Fibroblast of lung (primary cell): ENCODE data around the gene APC2. TPM values are rescaled to one million over a fixed set of nuclear protein-coding genes. Genes with fewer than 3 reads are reported as not detected.

Experiments
- DNase-seq, 2 donors: peaks; one replicate each; pipeline versions ENCODE4 v3.0.0 to v3.0.0-alpha.2; 2010; ENCODE audit warnings: low read depth in 2 of 2
- H2AFZ ChIP-seq: 2 replicates; pipeline ENCODE4 v1.5.1; 2012; ENCODE audit warnings: low read length, control low read depth, inconsistent platforms
- H3K27ac ChIP-seq: 2 replicates; pipeline ENCODE4 v1.5.1; 2011; ENCODE audit warnings: low read length, control low read depth; ENCODE audit not compliant: insufficient read depth
- H3K27me3 ChIP-seq: 2 replicates; pipeline ENCODE4 v1.5.1; 2011; ENCODE audit warnings: mild to moderate bottlenecking, low read length; ENCODE audit not compliant: control insufficient read depth, insufficient read depth
- H3K36me3 ChIP-seq: 2 replicates; pipeline ENCODE4 v1.5.1; 2011; ENCODE audit warnings: low read length; ENCODE audit not compliant: control insufficient read depth, insufficient read depth
- H3K4me1 ChIP-seq: 2 replicates; pipeline ENCODE4 v1.5.1; 2011; ENCODE audit warnings: low read length; ENCODE audit not compliant: control insufficient read depth, insufficient read depth; ENCODE audit errors: extremely low read depth
- H3K4me2 ChIP-seq: 2 replicates; pipeline ENCODE4 v1.5.1; 2011; ENCODE audit warnings: low read length, control low read depth; ENCODE audit not compliant: insufficient read depth; ENCODE audit errors: extremely low read depth
- H3K4me3 ChIP-seq, 4 experiments: fragments of 200-600 bp in 1 of 4; sonication (generic) in 1 of 4; replicated peaks in 1 of 4; 2 replicates each; pipeline ENCODE4 v1.5.1; 2011 to 2016; ENCODE audit warnings: low read length in 4 of 4, low read depth in 3 of 4, mild to moderate bottlenecking in 3 of 4, control low read depth in 2 of 4, inconsistent platforms in 1 of 4, mixed read lengths in 1 of 4; ENCODE audit not compliant: insufficient read depth in 1 of 4; ENCODE audit errors: control extremely low read depth in 1 of 4
- H3K79me2 ChIP-seq: 2 replicates; pipeline ENCODE4 v1.5.1; 2012; ENCODE audit warnings: mild to moderate bottlenecking, low read length, inconsistent platforms; ENCODE audit not compliant: control insufficient read depth, insufficient read depth
- H3K9ac ChIP-seq: 2 replicates; pipeline ENCODE4 v1.5.1; 2011; ENCODE audit warnings: mild to moderate bottlenecking, low read length, control low read depth; ENCODE audit not compliant: insufficient read depth
- H3K9me3 ChIP-seq: 2 replicates; pipeline ENCODE4 v1.5.1; 2012; ENCODE audit warnings: low read depth, low read length; ENCODE audit not compliant: control insufficient read depth, insufficient read depth
- H4K20me1 ChIP-seq: 2 replicates; pipeline ENCODE4 v1.5.1; 2011; ENCODE audit warnings: low read length; ENCODE audit not compliant: control insufficient read depth, insufficient read depth; ENCODE audit errors: extremely low read depth
- EZH2 ChIP-seq: IDR thresholded peaks from 2 replicates; pipeline ENCODE4 v1.5.1; 2012; ENCODE audit warnings: low read length, control low read depth, mild to moderate bottlenecking; ENCODE audit errors: missing control alignments
- polyA plus RNA-seq, 2 donors: library from polyadenylated mRNA; depleted of rRNA in 1 of 2; stranded (reverse) in 1 of 2; unstranded in 1 of 2; fragments of >200 nt; gene quantifications; 2 replicates each; pipeline ENCODE4 v1.2.1, GENCODE V29; 2011 to 2012; ENCODE audit warnings: missing spikeins in 1 of 2
- total RNA-seq: library from RNA; depleted of rRNA; stranded (reverse); fragments of >200 nt; gene quantifications from 2 replicates; pipeline ENCODE4 v1.2.1, GENCODE V29; 2014
- TF ChIP-seq, protein P1 (sequence below), 2 donors: IDR thresholded peaks in 1 of 2; conservative IDR thresholded peaks in 1 of 2; 1 replicate in 1 of 2; 2 replicates in 1 of 2; pipeline ENCODE4 v1.5.1; 2011 to 2012; ENCODE audit warnings: low read length in 2 of 2, control low read depth in 1 of 2, inconsistent platforms in 1 of 2, low read depth in 1 of 2, mild to moderate bottlenecking in 1 of 2

The APC2 gene
- total and polyA plus RNA-seq, 2 donors (not counting 1 experiment from before 2014, with no cell fraction given) = 0.01 to 0.50 TPM

DNA sequence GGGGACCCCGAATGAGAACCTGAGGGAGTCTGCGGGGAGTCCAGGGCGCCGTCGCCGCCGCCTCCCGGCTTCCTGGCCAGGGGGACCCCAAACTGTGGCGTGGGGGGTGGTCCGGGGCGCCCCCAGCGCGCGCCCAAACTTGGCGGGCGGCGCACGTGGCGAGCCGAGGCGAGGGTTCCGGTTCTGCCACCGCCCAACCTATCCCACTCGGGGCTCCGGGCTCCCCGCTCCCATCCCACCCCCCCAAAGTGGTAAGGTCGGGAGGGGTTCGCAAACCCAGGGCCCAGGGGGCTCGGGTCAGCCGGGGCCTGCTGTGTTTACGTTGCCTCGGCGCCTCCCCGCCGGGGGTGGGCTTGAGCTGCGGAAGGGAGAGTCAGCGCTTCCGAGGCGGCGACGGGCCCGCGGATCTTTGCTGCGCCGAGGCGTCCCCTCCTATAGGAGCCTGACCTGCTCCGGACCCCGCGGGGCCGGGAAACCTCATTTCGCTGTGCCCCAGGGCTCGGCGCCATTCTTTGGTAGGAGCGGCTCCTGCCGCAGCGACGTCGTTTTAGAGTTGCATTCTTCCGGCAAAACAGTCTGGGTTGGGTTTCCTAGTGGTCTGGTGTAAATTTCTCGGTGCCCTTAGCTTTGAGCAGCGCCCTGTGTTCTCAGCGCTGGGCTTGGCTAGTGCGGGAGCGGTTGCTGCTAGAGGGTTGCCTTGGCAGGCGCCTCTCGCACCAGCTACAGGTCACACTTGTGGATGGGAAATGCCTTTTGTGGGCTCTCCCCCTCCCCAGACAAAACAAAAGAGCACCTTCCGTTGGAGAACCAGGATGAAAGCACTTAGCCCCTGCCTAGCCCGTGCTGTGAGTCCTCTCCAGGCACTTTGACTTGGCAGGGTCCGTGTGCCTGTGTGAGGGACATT lies 41.4 kb upstream of the APC2 start:
- Histone ChIP-seq H2AFZ (no peak overlapping the region), H4K20me1 (peaks cover 3% of the 10 kb centered on the region), H3K9me3 (no peaks in the 10 kb centered on the region), H3K4me1 (peaks cover 24% of the 10 kb centered on the region), H3K4me3 (peak overlapping the region; percentile 48 to 90 (median 80)), H3K27ac (peak overlapping the region; percentile 74), H3K9ac (peak overlapping the region; percentile 82), H3K79me2 (peaks cover 58% of the 10 kb centered on the region), H3K4me2 (peak overlapping the region; percentile 82), H3K27me3 (no peaks in the 10 kb centered on the region), H3K36me3 (peaks cover 15% of the 10 kb centered on the region)
- DNase-seq = peak; percentile 47 to 56
- TF ChIP-seq, protein P1, sequence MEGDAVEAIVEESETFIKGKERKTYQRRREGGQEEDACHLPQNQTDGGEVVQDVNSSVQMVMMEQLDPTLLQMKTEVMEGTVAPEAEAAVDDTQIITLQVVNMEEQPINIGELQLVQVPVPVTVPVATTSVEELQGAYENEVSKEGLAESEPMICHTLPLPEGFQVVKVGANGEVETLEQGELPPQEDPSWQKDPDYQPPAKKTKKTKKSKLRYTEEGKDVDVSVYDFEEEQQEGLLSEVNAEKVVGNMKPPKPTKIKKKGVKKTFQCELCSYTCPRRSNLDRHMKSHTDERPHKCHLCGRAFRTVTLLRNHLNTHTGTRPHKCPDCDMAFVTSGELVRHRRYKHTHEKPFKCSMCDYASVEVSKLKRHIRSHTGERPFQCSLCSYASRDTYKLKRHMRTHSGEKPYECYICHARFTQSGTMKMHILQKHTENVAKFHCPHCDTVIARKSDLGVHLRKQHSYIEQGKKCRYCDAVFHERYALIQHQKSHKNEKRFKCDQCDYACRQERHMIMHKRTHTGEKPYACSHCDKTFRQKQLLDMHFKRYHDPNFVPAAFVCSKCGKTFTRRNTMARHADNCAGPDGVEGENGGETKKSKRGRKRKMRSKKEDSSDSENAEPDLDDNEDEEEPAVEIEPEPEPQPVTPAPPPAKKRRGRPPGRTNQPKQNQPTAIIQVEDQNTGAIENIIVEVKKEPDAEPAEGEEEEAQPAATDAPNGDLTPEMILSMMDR (conservative IDR thresholded peaks at IDR 0.05 in 1 of 2, IDR thresholded peaks at IDR 0.05 in 1 of 2; ENCODE audit: low read depth in 1 of 2, low read length in 2 of 2) = no peak
- TF ChIP-seq EZH2 = no peak

DNA sequence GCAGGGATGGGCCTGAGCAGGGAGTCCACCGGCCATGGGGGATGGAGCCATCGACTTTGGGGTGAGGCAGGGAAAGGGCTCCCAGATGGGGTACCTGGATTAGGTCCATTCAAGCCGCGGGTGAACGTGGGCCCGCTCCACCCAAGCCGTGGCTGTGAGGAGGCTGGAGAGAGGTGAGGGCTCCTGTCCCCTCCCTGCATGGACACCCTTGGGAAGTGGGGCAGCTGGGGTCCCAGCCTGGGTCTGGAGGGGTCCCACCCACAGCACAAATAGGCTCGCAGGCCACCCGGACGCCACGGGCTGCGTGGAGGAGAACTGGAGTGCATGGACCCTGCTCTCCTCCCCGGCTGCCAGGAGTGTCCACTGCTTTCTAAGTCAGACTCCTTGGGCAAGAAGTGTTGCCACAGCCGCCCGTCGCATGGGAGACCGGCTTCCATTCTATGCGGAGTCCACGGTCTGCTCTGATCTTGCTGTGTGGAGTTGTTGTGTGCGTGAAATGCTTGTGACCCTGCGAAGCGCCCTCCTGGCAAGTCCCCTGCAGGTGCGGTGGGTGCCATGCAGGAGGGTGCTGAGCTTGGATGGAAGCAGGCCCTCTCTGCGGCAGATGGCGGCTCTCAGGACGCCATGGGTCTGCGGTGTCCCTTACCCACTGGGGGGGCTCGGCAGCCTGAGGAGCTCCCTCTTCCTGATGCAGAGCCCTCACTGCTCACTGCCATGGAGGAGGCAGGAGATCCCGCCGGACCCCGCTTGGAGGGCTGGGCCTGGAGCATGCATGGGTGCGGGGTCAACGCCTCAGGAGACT lies 40.5 kb upstream of the APC2 start:
- peak overlapping the region; percentile 74 for H3K27ac ChIP-seq
- peak overlapping the region; percentile 48 to 90 (median 80) for H3K4me3 ChIP-seq
- no peak for DNase-seq
- no peaks in the 10 kb centered on the region for H3K9me3 ChIP-seq
- peak overlapping the region; percentile 82 for H3K4me2 ChIP-seq
- H3K79me2 ChIP-seq = peaks cover 67% of the 10 kb centered on the region
- H4K20me1 ChIP-seq = peaks cover 3% of the 10 kb centered on the region
- H2AFZ ChIP-seq = no peak overlapping the region
- H3K9ac ChIP-seq = peak overlapping the region; percentile 82
- H3K4me1 ChIP-seq = peaks cover 26% of the 10 kb centered on the region
- TF ChIP-seq, protein P1 (conservative IDR thresholded peaks at IDR 0.05 in 1 of 2, IDR thresholded peaks at IDR 0.05 in 1 of 2; ENCODE audit: low read depth in 1 of 2, low read length in 2 of 2) = no peak
- H3K36me3 ChIP-seq = peaks cover 15% of the 10 kb centered on the region
- H3K27me3 ChIP-seq = no peaks in the 10 kb centered on the region
